ENCODE data around the gene PTGER4.
A peak's percentile ranks its signal among the peaks of the same experiment; 100 is the strongest.

Gene PTGER4

DNA sequence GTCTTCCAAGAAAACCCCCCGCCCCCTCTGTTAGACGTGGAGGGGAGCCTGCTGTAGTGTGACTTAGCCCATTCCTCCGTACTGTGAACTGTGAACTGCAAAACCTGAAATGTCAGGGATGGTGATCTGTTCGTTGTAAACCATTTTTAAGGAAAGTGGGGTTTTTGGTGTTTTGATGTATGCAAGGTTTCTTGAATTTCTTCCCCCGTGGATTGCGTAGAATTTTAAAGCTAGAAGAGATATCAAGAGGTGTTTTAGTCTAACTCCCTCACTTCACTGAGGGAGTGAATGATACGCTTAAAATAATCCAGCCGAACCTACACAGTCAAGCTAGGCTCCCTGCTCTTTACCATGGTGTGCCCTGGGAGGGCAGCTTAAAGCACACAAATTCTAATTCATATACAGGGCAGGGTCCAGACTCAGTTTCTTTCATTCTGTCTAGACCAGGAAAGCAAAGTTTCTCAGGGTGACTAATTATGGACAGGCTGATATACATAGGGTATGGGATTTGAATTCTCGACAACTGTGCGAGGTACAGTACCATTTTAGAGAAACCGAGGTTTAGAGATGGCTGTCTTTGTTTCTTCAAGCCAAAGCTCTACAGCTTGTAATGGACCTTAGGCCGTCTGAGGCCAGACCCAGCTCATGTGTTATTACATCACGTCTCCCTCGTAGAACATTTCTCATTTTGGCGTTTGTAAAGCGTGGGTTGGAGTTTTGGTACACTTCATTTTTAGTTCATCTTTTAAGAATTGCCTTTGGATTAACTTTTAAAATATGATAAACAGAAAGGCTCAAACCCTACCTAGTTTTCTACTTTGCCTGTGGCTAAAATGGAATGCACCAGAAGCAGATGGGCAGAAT is 2.7 kb downstream of the PTGER4 start:
- FAIRE-seq (no peak), DNase-seq (ENCODE audit: insufficient read length) (no peak)
- TF ChIP-seq POLR2A (IDR thresholded peaks at IDR 0.05; ENCODE audit: low read depth, low read length) (no peak), TAF1 (IDR thresholded peaks at IDR 0.05; ENCODE audit: borderline replicate concordance, low read depth, low read length) (no peak), POLR2AphosphoS5 (IDR thresholded peaks at IDR 0.05; ENCODE audit: low read depth, low read length) (no peak)

DNA sequence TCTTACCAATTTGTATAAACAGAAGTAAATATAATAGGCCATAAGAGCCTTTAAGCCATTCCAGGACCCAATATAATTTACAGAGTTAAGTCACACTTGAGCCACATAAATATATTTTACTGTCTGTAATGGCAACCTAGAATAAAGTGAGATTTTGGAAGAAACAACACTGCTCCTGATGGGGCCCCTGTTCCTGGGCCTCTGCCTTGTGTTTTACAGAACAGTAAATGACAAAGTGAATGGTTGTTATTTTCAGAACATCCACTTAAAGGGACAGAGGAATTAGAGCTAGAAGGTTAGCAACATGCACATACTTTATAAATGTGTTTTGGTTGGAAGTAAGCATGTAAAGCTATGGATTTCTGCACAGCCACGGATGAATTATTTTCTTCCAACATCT is 3.6 kb downstream of the PTGER4 start:
- DNase-seq (ENCODE audit: insufficient read length) (no peak), FAIRE-seq (no peak)
- TF ChIP-seq POLR2A (IDR thresholded peaks at IDR 0.05; ENCODE audit: low read depth, low read length) (no peak), POLR2AphosphoS5 (IDR thresholded peaks at IDR 0.05; ENCODE audit: low read depth, low read length) (no peak), TAF1 (IDR thresholded peaks at IDR 0.05; ENCODE audit: borderline replicate concordance, low read depth, low read length) (no peak)

DNA sequence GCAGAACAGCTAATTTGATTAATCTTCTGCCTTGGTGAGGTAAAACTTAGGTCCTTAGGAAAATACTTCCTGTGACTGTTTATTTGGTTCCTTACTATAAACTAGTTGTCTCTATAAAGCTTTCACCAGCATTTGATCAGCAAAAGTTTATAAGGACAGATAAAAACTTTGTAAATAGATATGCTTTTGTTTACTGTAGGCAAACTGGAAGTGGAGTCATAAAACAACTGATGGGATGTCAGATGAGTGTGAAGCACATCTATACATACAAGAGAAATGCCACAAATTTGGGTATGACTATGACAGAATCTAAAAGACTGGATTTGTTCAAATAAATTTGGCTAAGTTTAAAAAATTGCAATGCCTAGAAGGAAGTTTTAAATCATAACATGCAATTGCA is 5.5 kb downstream of the PTGER4 start:
- DNase-seq (ENCODE audit: insufficient read length) (no peak), FAIRE-seq (no peak)
- TF ChIP-seq TAF1 (IDR thresholded peaks at IDR 0.05; ENCODE audit: borderline replicate concordance, low read depth, low read length) (no peak), POLR2A (IDR thresholded peaks at IDR 0.05; ENCODE audit: low read depth, low read length) (no peak), POLR2AphosphoS5 (IDR thresholded peaks at IDR 0.05; ENCODE audit: low read depth, low read length) (no peak)

DNA sequence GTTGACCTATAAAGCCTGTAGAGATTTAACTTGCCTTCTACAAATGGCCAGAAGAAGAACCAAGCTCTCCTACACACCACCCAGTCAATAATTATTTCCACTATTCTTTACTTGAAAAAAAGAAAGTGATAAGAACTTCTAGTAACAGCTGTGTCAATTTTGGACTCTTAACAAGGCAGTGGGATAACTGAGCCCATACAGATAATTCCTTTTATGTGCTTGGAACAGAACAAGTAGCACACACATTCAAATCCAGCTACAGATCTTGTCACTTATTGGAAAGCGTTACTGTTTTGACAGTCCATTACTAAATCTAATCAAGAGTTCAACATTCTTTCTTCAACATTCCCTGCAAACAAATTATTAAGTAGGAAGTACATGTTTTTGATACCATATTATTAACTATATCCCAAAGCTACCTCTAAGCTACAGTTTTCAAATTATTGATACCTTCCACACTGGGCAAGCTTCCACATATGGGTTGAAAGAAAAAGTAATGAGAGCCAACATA is 6.3 kb downstream of the PTGER4 start:
- TF ChIP-seq TAF1 (IDR thresholded peaks at IDR 0.05; ENCODE audit: borderline replicate concordance, low read depth, low read length) (no peak), POLR2A (IDR thresholded peaks at IDR 0.05; ENCODE audit: low read depth, low read length) (no peak), POLR2AphosphoS5 (IDR thresholded peaks at IDR 0.05; ENCODE audit: low read depth, low read length) (no peak)
- no peak for DNase-seq (ENCODE audit: insufficient read length)
- no peak for FAIRE-seq

DNA sequence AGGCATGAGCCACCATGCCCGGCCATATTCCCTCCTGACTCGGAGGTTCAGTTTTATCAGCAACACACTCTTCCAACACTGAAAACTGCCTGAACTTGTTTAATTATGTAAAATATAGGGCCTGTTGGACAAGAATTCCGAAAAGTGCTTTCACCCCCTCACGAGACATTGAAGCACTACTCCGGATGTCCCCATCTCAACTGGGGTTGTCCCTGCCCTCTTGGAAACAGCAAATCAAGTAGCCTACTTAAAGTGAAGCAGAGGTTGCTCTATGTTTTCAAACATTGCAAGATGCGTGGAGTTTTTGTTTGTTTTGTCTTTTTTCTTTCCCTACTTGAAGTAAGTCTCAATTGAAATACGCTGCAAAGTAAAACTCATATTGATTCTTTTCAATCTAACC is 7.6 kb downstream of the PTGER4 start:
- no peak for FAIRE-seq
- TF ChIP-seq POLR2A (IDR thresholded peaks at IDR 0.05; ENCODE audit: low read depth, low read length) (no peak), POLR2AphosphoS5 (IDR thresholded peaks at IDR 0.05; ENCODE audit: low read depth, low read length) (no peak), TAF1 (IDR thresholded peaks at IDR 0.05; ENCODE audit: borderline replicate concordance, low read depth, low read length) (no peak)
- no peak for DNase-seq (ENCODE audit: insufficient read length)

DNA sequence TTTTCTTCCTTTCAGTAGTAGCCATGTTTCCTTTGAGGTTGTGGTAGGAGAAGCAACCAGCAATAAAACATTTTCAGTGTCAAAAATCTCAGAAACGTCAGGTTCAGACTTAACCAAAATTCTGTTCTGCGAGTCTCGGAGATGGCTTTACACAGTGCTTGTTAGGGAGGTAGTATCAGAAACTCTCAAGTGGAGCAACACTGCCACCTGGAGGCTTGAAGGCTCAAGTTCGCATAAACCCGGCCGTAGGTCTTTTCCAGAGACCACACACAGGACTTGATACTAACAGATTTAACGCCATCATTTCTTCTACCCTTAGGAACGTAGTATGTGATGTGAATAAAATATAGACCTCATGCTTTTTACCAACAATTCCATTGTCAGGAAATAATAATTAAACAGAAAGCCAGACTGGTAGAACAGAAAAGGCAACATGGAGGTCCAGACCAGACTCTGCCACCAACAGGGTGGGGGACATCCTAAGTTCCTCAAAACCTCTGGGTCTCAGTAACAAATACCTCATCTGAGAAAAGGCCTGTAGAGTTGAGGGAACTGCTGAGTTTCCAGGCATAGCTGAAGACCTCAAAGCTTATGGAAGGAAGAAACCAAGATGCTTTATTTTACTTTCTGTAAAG is 8.5 kb downstream of the PTGER4 start:
- peak; percentile 33 for DNase-seq (ENCODE audit: insufficient read length)
- TF ChIP-seq POLR2AphosphoS5 (IDR thresholded peaks at IDR 0.05; ENCODE audit: low read depth, low read length): no peak
- TF ChIP-seq POLR2A (IDR thresholded peaks at IDR 0.05; ENCODE audit: low read depth, low read length): no peak
- TF ChIP-seq TAF1 (IDR thresholded peaks at IDR 0.05; ENCODE audit: borderline replicate concordance, low read depth, low read length): no peak
- FAIRE-seq: peak; percentile 87

DNA sequence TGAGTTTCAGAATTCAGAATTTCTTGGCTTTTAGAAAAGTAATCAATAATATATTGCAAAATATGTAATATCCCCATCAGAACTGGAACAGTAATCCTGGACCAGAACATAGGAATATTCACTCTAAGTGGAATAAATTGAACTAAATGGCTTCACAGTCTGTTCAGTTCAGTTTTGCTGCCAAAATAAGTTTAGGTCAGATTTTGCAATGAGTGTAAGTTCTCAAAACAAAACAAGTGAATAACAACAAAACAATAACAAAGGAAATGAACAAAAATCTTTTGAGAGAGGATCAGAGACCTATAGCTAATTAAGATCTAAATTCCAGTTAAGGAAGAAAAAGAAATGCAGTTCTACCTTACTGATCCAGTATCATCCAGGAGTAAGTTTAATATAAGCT is 9.3 kb downstream of the PTGER4 start:
- FAIRE-seq: no peak
- TF ChIP-seq POLR2AphosphoS5 (IDR thresholded peaks at IDR 0.05; ENCODE audit: low read depth, low read length) (no peak), TAF1 (IDR thresholded peaks at IDR 0.05; ENCODE audit: borderline replicate concordance, low read depth, low read length) (no peak), POLR2A (IDR thresholded peaks at IDR 0.05; ENCODE audit: low read depth, low read length) (no peak)
- no peak for DNase-seq (ENCODE audit: insufficient read length)

DNA sequence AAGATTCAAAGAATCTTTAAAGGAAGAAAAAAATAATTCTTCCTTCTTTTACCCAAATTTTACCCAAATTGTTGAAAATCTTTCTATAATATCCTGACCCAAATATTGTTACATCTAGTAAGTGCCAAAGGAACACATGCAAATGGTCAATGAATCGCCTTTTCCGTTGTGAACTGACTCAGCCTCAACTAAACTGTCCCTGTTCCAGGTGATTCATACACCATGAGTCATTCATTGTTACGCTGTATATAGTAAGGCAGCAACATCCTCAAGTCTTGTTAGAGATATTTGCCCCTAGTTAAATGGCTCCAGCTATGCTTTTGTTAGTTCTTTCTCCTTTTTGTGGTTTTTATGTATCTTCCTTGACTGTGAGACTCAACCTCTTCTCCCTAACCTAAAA is 9.7 kb downstream of the PTGER4 start:
- FAIRE-seq (peak; percentile 24), DNase-seq (ENCODE audit: insufficient read length) (no peak)
- TF ChIP-seq POLR2AphosphoS5 (IDR thresholded peaks at IDR 0.05; ENCODE audit: low read depth, low read length) (no peak), POLR2A (IDR thresholded peaks at IDR 0.05; ENCODE audit: low read depth, low read length) (no peak), TAF1 (IDR thresholded peaks at IDR 0.05; ENCODE audit: borderline replicate concordance, low read depth, low read length) (no peak)

DNA sequence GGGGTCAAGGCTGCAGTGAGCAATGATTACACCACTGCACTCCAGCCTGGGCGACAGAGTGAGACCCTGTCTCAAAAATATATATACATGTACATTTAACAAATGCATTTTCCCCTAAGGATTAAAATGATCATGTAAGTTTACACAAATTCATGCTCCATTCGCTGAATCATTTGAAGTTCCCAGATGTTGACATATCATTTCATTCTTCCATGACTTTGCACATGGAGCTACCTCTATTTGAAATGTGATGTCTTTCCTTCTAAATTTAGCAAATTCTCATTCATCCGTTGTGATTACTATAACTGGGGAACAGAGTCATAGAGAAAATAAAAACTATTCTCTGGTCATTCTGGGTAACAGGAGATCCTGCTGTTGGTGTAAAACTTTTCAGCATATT is 10.6 kb downstream of the PTGER4 start:
- FAIRE-seq: no peak
- no peak for DNase-seq (ENCODE audit: insufficient read length)
- TF ChIP-seq TAF1 (IDR thresholded peaks at IDR 0.05; ENCODE audit: borderline replicate concordance, low read depth, low read length): no peak
- TF ChIP-seq POLR2AphosphoS5 (IDR thresholded peaks at IDR 0.05; ENCODE audit: low read depth, low read length): no peak
- no peak for TF ChIP-seq POLR2A (IDR thresholded peaks at IDR 0.05; ENCODE audit: low read depth, low read length)

DNA sequence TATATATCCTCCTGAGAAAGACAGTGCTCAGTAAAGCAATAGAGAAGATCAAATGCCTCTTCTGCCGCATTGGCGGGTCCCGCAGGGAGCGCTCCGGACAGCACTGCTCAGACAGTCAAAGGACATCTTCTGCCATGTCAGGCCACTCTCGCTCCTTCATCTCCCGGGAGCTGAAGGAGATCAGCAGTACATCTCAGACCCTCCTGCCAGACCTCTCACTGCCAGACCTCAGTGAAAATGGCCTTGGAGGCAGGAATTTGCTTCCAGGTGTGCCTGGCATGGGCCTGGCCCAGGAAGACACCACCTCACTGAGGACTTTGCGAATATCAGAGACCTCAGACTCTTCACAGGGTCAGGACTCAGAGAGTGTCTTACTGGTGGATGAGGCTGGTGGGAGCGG is 12.2 kb downstream of the PTGER4 start:
- TF ChIP-seq POLR2AphosphoS5 (IDR thresholded peaks at IDR 0.05; ENCODE audit: low read depth, low read length) (no peak), TAF1 (IDR thresholded peaks at IDR 0.05; ENCODE audit: borderline replicate concordance, low read depth, low read length) (no peak), POLR2A (IDR thresholded peaks at IDR 0.05; ENCODE audit: low read depth, low read length) (no peak)
- no peak for FAIRE-seq
- no peak for DNase-seq (ENCODE audit: insufficient read length)

DNA sequence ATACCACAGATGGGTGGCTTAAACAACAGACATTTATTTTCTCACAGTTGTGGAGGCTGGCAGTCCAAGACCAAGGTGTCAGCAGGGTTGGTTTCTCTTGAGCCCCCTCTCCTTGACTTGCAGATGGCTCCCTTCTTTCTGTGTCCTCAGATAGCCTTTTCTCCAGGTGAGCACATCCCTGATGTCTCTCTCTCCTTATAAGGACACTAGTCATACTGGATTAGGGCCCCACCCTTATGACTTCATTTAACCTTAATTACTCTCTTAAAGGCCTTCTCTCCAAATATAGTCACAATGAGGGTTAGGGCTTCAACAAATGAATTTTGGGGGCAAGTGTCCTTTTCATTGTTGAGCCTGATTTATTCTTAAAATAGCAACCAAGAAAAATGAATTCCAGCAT is 14.7 kb downstream of the PTGER4 start:
- FAIRE-seq: no peak
- TF ChIP-seq POLR2AphosphoS5 (IDR thresholded peaks at IDR 0.05; ENCODE audit: low read depth, low read length) (no peak), POLR2A (IDR thresholded peaks at IDR 0.05; ENCODE audit: low read depth, low read length) (no peak), TAF1 (IDR thresholded peaks at IDR 0.05; ENCODE audit: borderline replicate concordance, low read depth, low read length) (no peak)
- no peak for DNase-seq (ENCODE audit: insufficient read length)

Measured in GM12892 (cell line).